NCI-H774 (cell line): ENCODE data around the gene AATK.

Source experiments
- DNase-seq: peaks from one replicate; lab custom pipeline; 2025; lab: John Stamatoyannopoulos, UW

Gene AATK

GRCh38 chr17:81128338-81128737 is 37.7 kb downstream of the AATK start:
- no peak for DNase-seq

DNA sequence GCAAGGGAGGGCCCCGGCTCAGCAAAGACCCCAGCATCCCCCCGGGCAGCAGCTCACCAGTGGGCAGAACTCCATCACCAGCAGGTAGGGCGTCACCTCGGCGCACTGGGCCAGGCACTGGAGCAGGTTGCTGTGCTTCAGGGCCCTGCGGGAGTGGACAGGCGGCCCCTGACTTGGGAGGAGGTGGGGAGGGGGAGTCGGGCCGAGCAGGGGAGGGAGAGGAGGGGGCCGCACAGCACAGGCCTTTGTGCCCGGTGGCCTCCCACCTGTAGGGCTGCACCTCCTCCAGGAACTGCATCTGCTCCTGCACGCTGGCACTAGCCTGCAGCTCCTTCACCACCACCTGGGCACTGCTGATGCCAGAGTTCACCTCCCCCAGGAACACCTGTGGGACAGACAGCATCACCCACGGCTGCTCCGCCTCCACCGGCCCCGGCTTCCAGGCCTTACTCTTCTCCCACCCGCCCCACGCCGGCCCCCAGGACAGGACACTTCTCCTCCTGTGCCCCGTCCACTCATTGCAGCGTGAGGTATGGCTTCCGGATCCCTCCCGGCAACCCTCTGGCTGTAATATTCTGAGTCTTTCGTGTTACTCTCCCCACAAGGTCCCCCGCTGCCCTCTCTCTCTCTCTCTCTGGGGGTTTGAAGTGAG is 38.4 kb downstream of the AATK start:
- DNase-seq, result no peak

DNA sequence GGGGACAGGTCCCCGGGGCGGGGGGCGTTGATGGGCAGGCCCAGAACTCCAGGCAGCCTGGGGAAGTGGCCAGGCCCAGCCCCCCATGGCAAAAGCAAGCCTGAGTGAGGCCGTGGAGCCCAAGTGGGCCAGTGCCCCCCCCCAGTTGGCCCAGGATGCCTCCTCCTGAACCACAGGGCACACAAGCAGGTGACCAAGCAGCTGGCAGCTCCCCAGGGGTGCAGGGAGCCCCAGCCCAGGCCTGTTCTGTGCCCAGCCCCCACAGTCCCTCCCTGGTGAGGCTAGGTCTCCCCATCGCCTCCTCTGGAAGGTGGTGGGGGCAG is 38.9 kb downstream of the AATK start:
- DNase-seq, result no peak

DNA sequence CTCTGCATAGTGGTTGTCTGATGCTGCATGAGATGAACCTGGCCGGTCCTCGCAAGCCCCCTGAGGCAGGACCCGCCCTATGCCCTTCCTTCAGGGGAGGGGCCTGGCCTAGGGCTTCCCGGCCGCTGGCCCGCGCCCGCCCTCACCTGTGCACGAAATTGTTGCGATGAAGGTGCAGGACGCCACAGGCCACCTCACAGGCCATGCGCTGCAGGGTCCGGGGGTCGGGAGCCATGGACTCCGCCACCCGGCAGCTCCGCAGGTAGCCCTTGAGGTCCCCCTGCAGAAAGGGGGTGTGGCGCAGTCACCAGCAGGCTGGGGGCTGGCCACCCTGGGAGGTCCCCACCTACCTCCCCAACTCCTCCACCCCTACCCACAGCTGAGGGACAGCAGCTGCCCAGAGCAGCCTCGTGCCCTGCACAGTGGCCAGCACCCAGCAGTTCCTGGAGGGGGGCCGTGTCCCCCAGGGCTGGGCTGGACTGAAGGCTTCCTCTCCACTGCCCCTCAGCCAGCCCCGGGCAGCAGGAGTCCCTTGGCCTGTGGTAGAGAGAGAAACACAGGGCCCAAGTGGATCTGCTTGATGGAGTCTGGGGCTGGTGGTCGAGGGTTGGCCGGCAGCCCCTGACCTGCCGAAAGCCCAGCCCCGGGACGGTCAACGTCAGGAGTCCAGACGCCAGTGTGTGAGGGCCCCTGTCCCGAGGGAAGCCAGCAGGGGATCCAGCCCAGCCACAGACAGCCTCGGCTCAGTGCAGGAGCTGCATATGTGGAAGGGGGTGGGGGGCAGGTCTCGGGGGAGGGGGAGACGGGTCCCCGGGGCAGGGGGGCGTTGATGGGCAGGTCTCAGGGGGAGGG is 39.5 kb downstream of the AATK start:
- DNase-seq, result no peak

- DNase-seq, result no peak
These were observed 40.4 kb downstream of the AATK start for GRCh38 chr17:81125573-81126081.

GRCh38 chr17:81124377-81124776 is 41.6 kb downstream of the AATK start:
- no peak for DNase-seq

DNA sequence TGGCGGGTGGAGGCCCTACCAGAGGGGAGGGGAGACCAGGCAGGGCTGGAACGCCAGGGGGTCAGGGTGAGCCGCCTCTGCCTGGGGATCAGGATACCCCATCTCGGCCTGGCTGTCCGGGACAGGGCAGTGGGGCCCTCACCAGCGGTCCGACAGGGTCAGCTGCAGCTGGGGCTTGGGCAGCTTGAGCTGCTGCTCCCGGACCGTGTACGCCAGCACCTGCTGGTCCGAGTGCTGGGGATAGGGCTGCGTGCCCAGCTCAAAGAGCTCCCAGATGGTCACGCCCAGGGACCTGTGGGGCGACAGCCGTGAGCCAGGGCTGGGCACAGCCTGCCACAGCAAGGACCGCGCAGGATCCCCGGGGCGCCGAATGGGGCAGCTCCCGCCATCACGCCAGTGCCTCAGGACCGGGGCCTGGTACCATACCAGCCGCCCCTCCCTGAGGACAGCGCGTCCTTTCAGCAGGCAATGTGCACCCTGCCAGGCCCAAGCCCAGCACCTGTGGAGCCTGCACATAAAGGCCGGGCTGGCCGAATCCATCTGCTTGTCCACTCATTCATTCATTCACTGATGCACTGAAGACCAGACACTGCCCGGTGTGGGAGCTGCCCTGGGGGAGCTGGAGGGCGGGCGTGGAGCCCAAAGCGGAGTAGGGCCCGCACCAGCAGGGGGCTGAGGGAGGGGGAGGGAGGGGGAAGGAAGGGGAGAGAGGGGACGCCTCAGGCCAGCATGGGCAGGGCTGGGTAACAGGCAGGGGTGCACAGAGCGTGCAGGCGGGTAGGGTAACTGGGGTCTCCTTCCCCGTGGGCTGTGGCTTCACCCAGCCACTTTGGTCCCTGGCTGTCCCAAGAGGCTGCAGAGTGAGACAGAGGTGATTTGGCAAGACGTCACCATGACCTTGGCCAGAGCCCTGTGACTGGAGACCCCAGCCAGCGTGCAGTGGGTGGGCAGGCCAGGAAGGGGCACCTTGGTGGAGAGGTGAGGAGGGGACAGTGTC is 42.7 kb downstream of the AATK start:
- DNase-seq, result no peak

GRCh38 chr17:81121841-81122733 is 43.9 kb downstream of the AATK start:
- no peak for DNase-seq

GRCh38 chr17:81120695-81121621 is 45.1 kb downstream of the AATK start:
- no peak for DNase-seq

DNA sequence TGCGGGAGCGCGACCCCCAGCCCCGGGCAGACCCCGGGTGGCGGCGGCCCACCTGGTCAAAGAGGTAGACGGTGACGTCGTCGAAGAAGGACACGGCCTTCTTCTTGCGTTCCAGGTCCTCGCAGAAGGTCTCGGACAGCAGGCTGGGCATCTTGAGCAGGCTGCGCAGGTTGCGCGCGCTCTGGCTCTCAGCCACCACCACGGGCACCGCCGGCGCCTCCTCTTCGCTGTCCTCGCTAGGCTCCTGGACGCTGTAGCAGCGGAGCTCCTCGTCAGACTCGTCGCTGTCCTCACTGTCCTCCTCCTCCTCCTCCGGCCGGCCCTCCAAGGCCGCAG is 45.9 kb downstream of the AATK start:
- DNase-seq, result no peak

GRCh38 chr17:81119223-81120148 is 46.5 kb downstream of the AATK start:
- peak; percentile 48 for DNase-seq

DNA sequence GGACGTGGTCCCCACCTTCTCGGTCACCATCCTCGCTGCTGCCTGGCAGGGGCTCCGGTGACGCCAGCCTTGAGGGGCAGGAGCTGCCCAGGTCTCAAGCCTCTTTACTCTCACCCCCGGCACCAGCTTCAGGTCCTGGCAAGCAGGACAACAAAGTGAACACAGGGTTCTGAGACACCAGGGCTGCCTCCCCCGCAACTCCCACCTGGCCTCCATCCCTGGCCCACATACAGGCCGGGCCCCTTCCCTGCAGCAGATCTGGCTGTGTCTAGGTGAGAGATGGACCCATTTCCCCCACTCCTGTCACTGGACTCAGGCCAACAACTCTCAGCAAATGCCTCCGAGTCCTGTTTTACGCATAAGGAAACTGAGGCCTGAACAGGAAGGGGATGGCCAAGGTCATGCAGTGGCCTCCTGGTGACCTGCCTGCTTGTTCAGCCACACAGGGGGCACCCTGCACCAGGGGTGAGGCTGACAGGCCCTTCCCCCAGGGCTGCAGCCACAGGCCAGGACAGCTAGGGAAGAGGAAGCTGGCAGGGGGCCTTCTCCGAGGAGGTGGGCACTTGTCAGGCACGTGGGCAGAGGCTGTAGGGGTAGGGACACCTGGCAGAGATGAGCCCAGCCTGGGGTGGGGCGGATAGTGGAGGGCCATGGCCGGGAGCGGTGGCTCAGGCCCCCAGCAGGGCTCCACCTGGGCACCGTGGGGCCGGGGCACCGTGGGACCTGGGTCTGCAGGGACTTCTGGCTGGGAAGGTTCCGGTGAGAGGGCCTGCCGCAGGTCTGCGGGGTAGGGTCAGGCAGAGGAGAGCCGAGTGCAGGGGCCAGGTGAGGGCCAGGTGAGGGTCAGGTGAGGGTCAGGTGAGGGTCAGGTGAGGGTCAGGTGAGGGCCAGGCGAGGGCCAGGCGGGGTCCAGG is 47.5 kb downstream of the AATK start:
- DNase-seq, result no peak

DNA sequence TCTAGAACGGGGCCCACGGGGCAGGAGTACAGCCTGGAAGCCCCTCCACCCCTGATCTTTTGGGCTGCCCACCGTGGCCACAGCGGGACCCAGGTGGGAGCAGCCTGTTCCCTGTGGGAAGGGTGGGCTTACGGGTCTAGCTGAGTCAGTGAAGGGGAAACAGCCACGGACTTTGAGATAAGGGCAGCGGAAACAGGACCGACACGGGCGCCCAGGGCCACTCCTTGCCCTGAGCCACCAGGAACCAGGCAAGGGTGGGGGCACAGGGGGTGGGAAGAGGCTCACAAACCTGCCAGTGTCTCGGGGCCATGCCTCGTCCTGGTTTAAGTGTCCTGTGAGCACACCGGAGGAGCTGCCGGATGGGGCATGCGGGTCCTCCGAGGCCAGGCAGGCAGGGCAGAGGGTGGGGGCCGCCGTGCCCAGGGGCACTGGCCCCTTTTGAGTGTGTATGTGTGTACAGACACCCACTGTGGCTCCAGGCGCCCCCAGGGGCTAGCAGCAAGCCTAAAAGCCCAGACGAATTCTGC is 48.3 kb downstream of the AATK start:
- no peak for DNase-seq

- no peak for DNase-seq
These were observed 49.3 kb downstream of the AATK start for GRCh38 chr17:81116704-81117103.

DNA sequence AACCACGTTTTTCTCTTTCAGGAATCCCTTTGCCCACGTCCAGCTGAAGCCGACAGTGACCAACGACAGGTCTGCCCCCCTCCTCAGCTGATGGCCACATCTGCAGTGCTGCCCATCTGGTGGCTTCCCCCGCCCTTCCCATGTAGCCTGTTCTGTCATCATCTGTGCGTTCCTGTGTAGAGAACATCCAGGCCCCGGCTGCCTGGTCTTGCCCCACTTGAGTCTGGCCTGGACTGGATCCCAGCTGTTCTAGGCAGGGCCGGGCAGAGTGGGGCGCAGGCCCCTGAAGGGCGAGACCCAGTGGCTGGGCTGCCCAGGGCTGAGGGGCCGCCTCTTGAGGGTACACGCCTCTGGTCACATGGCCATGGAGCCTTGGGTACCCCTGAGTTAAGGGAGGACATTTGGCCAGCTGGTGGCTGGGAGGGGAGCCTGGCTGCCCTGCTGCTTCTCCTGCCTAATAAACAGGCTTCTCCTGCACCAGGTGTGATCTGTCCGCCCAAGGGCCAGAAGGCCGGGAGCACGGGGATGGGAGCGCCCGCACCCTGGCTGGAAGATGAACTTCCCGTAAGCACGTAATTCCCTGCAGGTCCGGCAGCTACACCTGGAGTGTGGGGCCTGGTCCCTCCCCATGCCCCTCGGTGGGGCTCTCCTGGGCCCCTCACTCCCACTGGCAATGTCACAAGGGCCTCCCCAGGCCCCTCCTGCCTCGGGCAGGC is 50.1 kb downstream of the AATK start:
- DNase-seq, result no peak

GRCh38 chr17:81115219-81115618 is 50.8 kb downstream of the AATK start:
- DNase-seq, result no peak
